GM19023 (cell line): ENCODE data around the gene UFSP2.

Source experiments
- ATAC-seq: cut with Tn5 transposase; IDR thresholded peaks from one replicate; pipeline ENCODE4 v1.9.1; 2021; ENCODE audit warnings: mild to moderate bottlenecking, moderate library complexity; ENCODE audit not compliant: unreplicated experiment

Gene UFSP2, protein sequence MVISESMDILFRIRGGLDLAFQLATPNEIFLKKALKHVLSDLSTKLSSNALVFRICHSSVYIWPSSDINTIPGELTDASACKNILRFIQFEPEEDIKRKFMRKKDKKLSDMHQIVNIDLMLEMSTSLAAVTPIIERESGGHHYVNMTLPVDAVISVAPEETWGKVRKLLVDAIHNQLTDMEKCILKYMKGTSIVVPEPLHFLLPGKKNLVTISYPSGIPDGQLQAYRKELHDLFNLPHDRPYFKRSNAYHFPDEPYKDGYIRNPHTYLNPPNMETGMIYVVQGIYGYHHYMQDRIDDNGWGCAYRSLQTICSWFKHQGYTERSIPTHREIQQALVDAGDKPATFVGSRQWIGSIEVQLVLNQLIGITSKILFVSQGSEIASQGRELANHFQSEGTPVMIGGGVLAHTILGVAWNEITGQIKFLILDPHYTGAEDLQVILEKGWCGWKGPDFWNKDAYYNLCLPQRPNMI

GRCh38 chr4:185425647-185426352, at the start of gene UFSP2:
UFSP2 (minus strand) TSS chr4:185425964; CDS start chr4:185425868, 96 bp downstream.
- peak; percentile 93 for ATAC-seq

DNA sequence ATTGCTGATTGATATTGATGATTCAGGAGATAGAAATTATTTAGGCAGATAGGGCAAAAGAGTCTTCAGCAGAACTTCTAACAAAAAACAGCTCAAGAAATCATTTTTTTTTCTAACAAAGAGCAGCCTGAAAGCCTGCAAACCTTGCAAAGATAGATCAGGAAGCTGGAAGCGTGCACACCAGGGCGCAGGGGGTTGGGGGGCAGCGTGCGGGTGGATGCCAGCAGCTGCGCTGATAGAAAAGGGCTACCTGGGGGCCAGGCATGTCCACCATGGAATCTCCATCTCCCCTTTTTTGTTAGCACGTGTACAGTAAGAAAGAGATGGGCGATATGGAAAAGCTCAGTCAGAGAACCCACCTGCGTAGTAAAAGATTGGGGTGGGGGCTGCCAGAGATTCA, 47.5 kb upstream of the UFSP2 start:
- ATAC-seq = no peak

- ATAC-seq = no peak
Measured at GRCh38 chr4:185472103-185472542, 46.4 kb upstream of the UFSP2 start.

GRCh38 chr4:185471235-185472102, 45.7 kb upstream of the UFSP2 start, which contains the start of gene CCDC110:
CCDC110 (minus strand) TSS chr4:185471733; CDS start chr4:185471683, 50 bp downstream.
- ATAC-seq = peak; percentile 92

- no peak for ATAC-seq
Measured at GRCh38 chr4:185470501-185471195, 44.9 kb upstream of the UFSP2 start.

GRCh38 chr4:185469580-185470154, 43.9 kb upstream of the UFSP2 start:
- ATAC-seq = no peak

DNA sequence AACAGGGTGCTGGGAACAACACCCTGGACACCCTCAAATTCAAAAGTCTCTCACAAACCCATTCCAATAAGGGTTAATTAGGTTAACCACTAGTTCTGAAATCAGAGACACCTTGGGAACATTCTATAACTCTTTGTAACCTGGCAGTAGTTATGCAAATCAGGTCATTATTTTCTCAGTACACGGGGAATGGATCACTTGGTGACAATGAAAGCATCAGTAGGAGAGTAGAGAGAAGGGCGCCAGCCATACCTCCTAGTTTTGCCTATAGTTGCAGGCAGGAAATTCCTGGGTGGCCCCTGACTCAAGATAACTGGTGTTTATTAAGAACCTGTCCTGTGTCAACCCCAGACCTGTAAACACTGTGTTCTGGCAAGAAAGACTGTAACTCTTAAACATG, 43.2 kb upstream of the UFSP2 start:
- no peak for ATAC-seq

GRCh38 chr4:185467991-185468390, 42.2 kb upstream of the UFSP2 start:
- ATAC-seq = no peak

GRCh38 chr4:185467101-185467500, 41.3 kb upstream of the UFSP2 start:
- no peak for ATAC-seq

DNA sequence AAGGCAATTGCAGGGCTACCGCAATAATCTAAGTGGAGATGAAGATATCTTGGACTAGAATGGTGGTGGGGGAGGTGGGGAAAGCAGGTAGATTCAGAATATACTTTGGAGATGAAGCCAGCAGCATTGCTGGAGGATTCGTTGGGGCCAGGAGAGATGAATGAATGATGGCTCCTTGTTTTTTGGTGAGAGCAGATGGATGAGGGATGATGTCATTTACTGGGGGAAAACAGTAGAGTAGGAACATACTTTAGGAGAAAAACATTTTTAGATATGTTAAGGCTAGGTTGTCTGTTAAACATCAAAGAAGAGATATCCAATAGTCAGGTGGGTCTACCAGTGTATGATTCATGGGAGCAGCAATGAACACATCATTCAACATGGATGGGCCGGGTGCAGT, 39.9 kb upstream of the UFSP2 start:
- no peak for ATAC-seq

DNA sequence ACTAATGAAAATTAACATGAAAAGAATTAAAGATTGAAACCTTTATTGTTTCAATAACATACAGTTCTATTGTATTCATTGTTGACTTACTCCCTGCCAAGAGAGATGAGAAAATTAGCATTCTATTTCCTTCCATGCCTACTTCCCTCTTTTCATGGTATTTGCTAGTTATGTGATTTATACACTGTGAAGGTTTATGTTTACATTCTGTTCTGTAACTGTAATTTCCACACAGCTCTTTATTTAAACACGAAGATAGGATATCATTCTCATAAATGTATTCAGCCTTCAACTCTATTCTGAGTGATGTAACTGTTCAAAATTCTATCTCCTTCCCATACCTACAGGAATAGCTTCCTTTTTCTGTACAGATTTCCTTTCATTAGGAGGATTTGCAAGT, 39.1 kb upstream of the UFSP2 start:
- no peak for ATAC-seq

DNA sequence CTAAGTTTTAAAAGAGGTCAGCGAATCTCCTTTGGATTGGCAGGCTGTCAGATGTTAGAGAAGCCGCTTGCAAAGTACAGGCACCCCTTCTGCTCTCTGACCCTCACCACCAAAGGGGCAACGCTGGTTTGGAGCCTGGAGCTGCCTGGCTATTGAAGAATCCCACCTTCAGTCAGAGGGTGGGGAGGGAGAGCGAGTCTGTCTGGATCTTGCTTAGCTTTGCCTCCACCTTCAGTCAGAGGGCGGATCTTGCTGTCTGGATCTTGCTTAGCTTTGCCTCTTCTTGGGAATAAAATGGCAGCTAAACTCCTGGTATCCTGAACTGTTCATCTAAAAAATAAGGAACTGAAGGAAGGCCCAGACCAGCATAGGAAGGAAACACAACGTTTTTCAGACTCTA, 38.4 kb upstream of the UFSP2 start:
- no peak for ATAC-seq

DNA sequence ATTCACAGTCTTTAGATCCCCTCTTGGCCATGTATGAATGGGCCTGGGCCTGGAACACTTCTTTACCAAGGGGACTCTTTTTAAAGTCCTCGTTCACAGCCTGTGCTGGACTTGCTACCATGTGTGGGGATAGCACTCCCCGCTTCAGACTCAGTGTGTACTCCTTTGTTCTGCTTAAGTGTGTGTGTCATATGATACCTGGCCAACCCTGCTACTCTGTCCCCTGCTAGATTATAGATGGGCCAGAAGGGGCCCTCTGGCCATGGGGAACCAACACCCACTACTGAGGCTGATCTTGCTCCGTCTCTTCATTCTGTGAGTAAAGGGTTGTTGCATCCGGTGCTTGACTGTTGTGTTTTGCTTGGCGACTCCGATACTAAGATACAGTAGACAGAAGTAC, 37.8 kb upstream of the UFSP2 start:
- no peak for ATAC-seq

GRCh38 chr4:185461565-185461964, 35.8 kb upstream of the UFSP2 start:
- ATAC-seq = no peak

- no peak for ATAC-seq
Measured at GRCh38 chr4:185457136-185457535, 31.4 kb upstream of the UFSP2 start.

- no peak for ATAC-seq
Measured at GRCh38 chr4:185456131-185456530, 30.4 kb upstream of the UFSP2 start.

- no peak for ATAC-seq
Measured at GRCh38 chr4:185445209-185445608, 19.4 kb upstream of the UFSP2 start.

- ATAC-seq = no peak
Measured at GRCh38 chr4:185441479-185441878, 15.7 kb upstream of the UFSP2 start.

GRCh38 chr4:185437809-185438208, 12.0 kb upstream of the UFSP2 start:
- no peak for ATAC-seq

DNA sequence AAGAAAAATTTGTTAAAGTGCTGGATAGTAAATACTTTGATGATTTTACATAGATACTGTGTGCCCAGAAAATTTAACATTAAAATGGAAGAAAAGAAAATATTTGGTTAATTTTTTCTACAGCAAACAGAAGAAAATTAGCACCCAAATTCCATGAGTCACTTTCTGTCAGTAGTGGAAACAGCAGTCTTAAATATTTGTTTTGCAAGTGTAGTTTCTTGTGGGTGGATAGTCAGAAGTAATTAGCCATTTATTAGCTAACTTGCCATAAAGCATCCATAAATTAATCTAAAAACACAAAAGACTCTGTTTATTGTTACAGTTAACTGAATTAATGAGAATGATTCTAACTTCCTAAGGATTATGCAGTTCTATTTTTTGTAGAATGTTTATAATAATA, 9.7 kb upstream of the UFSP2 start:
- no peak for ATAC-seq
